Upper lobe of left lung (tissue), 6 donors: ENCODE measurements around the gene NLRP4. TPM values are rescaled to one million over a fixed set of nuclear protein-coding genes. Genes with fewer than 3 reads are reported as not detected.

Experiments
- ATAC-seq, 2 donors: fragments of 200-7000 bp; cut with Tn5 transposase; one replicate each; pipeline ENCODE4 v1.9.1; 2022; ENCODE audit warnings: mild to moderate bottlenecking in 2 of 2, moderate library complexity in 2 of 2; ENCODE audit not compliant: low FRiP score in 2 of 2
- DNase-seq, 2 donors: peaks; one replicate each; pipeline ENCODE4 v3.0.0-alpha.2; 2019 to 2020
- H3K27ac ChIP-seq, 4 donors: fragments of 200-600 bp; sonication (generic); one replicate each; pipeline ENCODE4 v1.5.1; 2016 to 2019
- H3K27me3 ChIP-seq, 4 donors: fragments of 200-600 bp; sonication (generic); one replicate each; pipeline ENCODE4 v1.5.1; 2017 to 2019
- H3K36me3 ChIP-seq, 4 donors: fragments of 200-600 bp; sonication (generic); one replicate each; pipeline ENCODE4 v1.5.1; 2016 to 2019
- H3K4me1 ChIP-seq, 4 donors: fragments of 200-600 bp; sonication (generic); one replicate each; pipeline ENCODE4 v1.5.1; 2018 to 2019
- H3K4me3 ChIP-seq, 4 donors: fragments of 200-600 bp; sonication (generic); one replicate each; pipeline ENCODE4 v1.5.1; 2017 to 2019; ENCODE audit warnings: mild to moderate bottlenecking in 2 of 4, moderate library complexity in 1 of 4
- H3K9me3 ChIP-seq, 4 donors: fragments of 200-600 bp; sonication (generic); one replicate each; pipeline ENCODE4 v1.5.1; 2018 to 2019
- EP300 ChIP-seq, 4 donors: sonication (generic); formaldehyde crosslinking; IDR thresholded peaks; one replicate each; pipeline ENCODE4 v1.5.1; 2017; ENCODE audit warnings: antibody characterized with exemption in 4 of 4, control low read depth in 2 of 4
- POLR2A ChIP-seq, 4 donors: fragments of 450-650 bp; IDR thresholded peaks; one replicate each; pipeline ENCODE4 v1.5.1; 2016 to 2017; ENCODE audit warnings: antibody characterized with exemption in 4 of 4, mild to moderate bottlenecking in 2 of 4
- POLR2AphosphoS5 ChIP-seq, 2 donors: sonication (generic); formaldehyde crosslinking; IDR thresholded peaks; one replicate each; pipeline ENCODE4 v1.5.1; 2017; ENCODE audit warnings: antibody characterized with exemption in 2 of 2
- WGBS, 2 donors: methylation state at CpG; one replicate each; pipeline ENCODE4 v1.1.5; 2017 to 2018; 5-methylcytosine and 5-hydroxymethylcytosine counted together
- total RNA-seq, 6 donors: library from RNA; depleted of rRNA in 4 of 6; stranded (reverse); fragments of >200 nt in 4 of 6; gene quantifications; one replicate each; pipeline versions ENCODE4 v1.1.0 to v1.2.1, GENCODE V29; 2016 to 2021
- TF ChIP-seq, protein P1 (sequence below), 6 experiments: fragments of 450-650 bp in 4 of 6; fragments of 200-600 bp in 2 of 6; sonication (generic) in 2 of 6; IDR thresholded peaks; one replicate each; pipeline ENCODE4 v1.5.1; 2016 to 2019; ENCODE audit warnings: antibody characterized with exemption in 6 of 6
- donor health status: DM: no; HTN: no; CAD: no; lungs with moderate emphysema.
- donor health status: DM: no; HTN: yes; CAD: no; lungs with severe emphysema.

Gene NLRP4
- total RNA-seq, 6 donors from 2014 or later, result not detected

DNA sequence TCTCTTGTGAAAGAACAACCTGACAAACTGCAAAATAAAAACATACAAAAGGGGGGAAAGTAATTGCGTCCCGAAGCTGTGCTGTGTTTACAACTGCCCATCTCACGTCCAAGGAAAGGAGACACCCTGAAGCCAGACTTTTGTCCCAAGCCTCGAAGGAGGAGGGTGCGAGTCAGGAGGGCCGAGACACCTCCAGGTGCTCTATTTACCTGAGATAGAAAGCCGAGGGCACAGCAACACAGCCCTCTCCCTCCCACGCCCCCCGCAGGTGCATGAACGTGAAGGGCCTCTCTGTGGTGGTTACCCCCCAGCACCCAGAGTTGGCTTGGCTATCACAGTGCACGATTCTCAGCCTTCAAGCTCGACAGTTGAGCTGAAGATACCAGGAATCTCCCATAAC is 62.6 kb downstream of the NLRP4 start:
- Histone ChIP-seq H3K27me3 (no peaks in the 10 kb centered on the region), H3K36me3 (no peaks in the 10 kb centered on the region), H3K27ac (no peak overlapping the region), H3K4me3 (no peak overlapping the region), H3K4me1 (no peaks in the 10 kb centered on the region), H3K9me3 (no peaks in the 10 kb centered on the region)
- ATAC-seq (no peak), DNase-seq (no peak)
- TF ChIP-seq, protein P1, sequence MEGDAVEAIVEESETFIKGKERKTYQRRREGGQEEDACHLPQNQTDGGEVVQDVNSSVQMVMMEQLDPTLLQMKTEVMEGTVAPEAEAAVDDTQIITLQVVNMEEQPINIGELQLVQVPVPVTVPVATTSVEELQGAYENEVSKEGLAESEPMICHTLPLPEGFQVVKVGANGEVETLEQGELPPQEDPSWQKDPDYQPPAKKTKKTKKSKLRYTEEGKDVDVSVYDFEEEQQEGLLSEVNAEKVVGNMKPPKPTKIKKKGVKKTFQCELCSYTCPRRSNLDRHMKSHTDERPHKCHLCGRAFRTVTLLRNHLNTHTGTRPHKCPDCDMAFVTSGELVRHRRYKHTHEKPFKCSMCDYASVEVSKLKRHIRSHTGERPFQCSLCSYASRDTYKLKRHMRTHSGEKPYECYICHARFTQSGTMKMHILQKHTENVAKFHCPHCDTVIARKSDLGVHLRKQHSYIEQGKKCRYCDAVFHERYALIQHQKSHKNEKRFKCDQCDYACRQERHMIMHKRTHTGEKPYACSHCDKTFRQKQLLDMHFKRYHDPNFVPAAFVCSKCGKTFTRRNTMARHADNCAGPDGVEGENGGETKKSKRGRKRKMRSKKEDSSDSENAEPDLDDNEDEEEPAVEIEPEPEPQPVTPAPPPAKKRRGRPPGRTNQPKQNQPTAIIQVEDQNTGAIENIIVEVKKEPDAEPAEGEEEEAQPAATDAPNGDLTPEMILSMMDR (IDR thresholded peaks at IDR 0.05), result no peak
- TF ChIP-seq EP300 (IDR thresholded peaks at IDR 0.05) (no peak), POLR2AphosphoS5 (IDR thresholded peaks at IDR 0.05) (no peak), POLR2A (IDR thresholded peaks at IDR 0.05) (no peak)
- 79 to 82% methylated on average over 10 to 12 of the region's 12 CpGs for WGBS, 2 donors

DNA sequence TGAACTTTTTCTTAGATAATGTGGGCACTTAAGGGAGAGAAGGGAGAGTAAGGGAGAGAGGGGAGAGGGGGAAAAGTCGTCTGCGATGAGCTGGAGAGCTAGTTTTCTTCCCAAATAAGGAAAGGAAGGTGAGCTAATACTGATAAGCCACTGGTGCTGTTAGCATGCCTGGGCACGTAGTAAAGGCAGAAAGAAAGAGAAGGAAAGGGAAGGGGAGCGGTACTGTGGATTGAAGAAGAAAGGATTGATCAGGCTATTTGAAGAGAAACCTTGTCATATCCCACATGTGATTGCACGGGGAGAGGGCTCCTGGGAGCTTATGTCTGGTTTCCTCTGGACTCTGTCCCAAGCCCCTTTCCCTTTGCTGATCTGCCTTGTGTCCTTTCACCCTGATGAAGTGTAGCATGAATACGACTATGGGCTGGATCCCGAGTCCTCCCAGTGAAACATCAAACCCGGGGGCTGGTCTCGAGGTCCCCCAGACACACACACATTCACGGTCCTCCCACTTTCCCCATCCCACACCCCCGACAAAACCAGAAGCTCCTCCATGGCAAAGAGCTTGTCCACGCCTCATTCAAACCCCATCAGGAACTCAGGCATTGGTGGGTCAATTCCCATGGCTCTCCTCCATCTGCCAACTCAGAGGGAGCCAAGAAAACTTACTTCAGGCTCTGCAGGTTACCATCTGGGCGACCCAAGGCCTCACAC is 65.2 kb downstream of the NLRP4 start:
- no peaks in the 10 kb centered on the region for H3K9me3 ChIP-seq
- TF ChIP-seq, protein P1 (IDR thresholded peaks at IDR 0.05), result no peak
- TF ChIP-seq POLR2A (IDR thresholded peaks at IDR 0.05) (no peak), POLR2AphosphoS5 (IDR thresholded peaks at IDR 0.05) (no peak)
- H3K4me1 ChIP-seq, result no peaks in the 10 kb centered on the region
- ATAC-seq (no peak), DNase-seq (no peak)
- H3K27me3 ChIP-seq, result no peaks in the 10 kb centered on the region
- no peak overlapping the region for H3K27ac ChIP-seq
- no peak overlapping the region for H3K4me3 ChIP-seq
- WGBS, 2 donors, result 78% methylated on average over 13 of the region's 13 CpGs
- no peaks in the 10 kb centered on the region for H3K36me3 ChIP-seq

DNA sequence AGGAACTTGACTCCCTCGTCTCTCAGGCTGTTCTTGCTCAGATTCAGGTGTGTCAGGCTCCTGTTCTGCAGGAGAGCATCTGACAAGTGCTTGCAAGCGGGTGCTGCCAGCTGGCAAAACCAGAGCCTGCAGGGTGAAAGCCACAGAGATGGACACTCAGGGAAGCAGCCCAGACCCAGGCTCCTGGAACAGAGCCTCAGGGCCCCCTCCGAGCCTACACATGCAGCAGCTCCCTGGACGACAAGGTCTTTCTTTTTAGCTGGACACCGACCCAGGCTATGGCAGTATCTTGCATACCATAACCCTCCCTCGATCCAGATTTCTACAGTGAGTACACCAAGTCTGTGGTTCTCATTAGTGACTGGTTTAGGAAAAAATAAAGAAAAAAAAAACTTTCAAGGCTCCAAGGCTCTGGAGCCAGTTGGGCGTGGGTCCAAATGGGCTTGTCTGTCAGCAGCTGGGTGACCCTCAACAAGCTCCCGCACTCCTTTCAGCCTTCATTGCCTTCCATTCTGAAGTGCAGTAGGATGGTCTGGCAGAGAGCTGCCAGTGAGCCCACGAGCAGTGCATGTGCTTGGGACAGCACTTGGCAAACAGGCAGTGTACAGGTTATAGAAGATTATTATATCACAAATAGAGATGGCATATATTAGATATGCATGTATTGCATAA is 65.9 kb downstream of the NLRP4 start:
- TF ChIP-seq, protein P1 (IDR thresholded peaks at IDR 0.05), result no peak
- TF ChIP-seq POLR2A (IDR thresholded peaks at IDR 0.05), result no peak
- TF ChIP-seq EP300 (IDR thresholded peaks at IDR 0.05), result no peak
- no peak for TF ChIP-seq POLR2AphosphoS5 (IDR thresholded peaks at IDR 0.05)
- no peak for DNase-seq
- WGBS, 2 donors, result 70 to 75% methylated on average over 8 of the region's 9 CpGs

DNA sequence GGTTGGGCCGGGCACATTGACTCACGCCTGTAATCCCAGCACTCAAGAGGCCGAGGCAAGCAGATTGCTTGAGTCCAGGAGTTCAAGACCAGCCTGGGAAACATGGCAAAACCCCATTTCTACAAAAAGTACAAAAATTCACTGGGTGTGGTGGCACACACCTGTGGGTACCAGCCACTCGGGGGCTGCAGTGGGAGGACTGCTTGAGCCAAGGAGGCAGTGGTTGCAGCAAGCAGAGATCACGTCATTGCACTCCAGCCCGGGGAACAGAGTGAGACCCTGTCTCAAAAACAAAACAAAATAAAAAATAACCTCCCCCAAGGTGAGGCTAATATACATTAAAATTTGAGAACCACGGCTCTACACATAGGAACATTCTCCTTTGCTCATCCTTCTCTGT is 70.9 kb downstream of the NLRP4 start:
- no peaks in the 10 kb centered on the region for H3K36me3 ChIP-seq
- no peak for DNase-seq
- 79 to 80% methylated on average over 7 of the region's 7 CpGs for WGBS, 2 donors
- no peaks in the 10 kb centered on the region for H3K4me1 ChIP-seq
- no peaks in the 10 kb centered on the region for H3K27me3 ChIP-seq
- TF ChIP-seq POLR2AphosphoS5 (IDR thresholded peaks at IDR 0.05) (no peak), EP300 (IDR thresholded peaks at IDR 0.05) (no peak), POLR2A (IDR thresholded peaks at IDR 0.05) (no peak)
- TF ChIP-seq, protein P1 (IDR thresholded peaks at IDR 0.05), result no peak
- H3K9me3 ChIP-seq, result no peaks in the 10 kb centered on the region
- ATAC-seq, result no peak
- no peak overlapping the region for H3K4me3 ChIP-seq
- H3K27ac ChIP-seq, result no peak overlapping the region

More for the DNA sequence above, 65.9 kb downstream of the NLRP4 start:
- H3K4me1 ChIP-seq, result no peaks in the 10 kb centered on the region
- no peak overlapping the region for H3K27ac ChIP-seq
- no peaks in the 10 kb centered on the region for H3K27me3 ChIP-seq
- no peaks in the 10 kb centered on the region for H3K36me3 ChIP-seq
- H3K9me3 ChIP-seq, result no peaks in the 10 kb centered on the region
- H3K4me3 ChIP-seq, result no peak overlapping the region
- no peak for ATAC-seq
